ENCODE measurements around the gene SYTL2. TPM values are rescaled to one million over a fixed set of nuclear protein-coding genes. Genes with fewer than 3 reads are reported as not detected.
A peak's percentile ranks its signal among the peaks of the same experiment; 100 is the strongest.

Gene SYTL2
- total RNA-seq, 6 experiments from 2014 or later: 23.2 to 39.5 (median 27.4) TPM

- peaks cover 53% of the 10 kb centered on the region for H3K4me1 Mint-ChIP-seq (ENCODE audit: low read depth)
- H3K27ac Mint-ChIP-seq: peak overlapping the region; percentile 98
- no peaks in the 10 kb centered on the region for H3K27me3 Mint-ChIP-seq (ENCODE audit: insufficient read depth)
- no peak for TF ChIP-seq CTCF (IDR thresholded peaks at IDR 0.05)
- H3K9me3 Mint-ChIP-seq: no peaks in the 10 kb centered on the region
- peak overlapping the region; percentile 92 for H3K4me3 Mint-ChIP-seq
- DNase-seq: no peak
- peaks cover 7% of the 10 kb centered on the region; the same call in 1 of the 2 replicates for H3K36me3 Mint-ChIP-seq (ENCODE audit: low read depth)
Observed at GRCh38 chr11:85717429-85717828, 93.5 kb downstream of the SYTL2 start.

GRCh38 chr11:85712953-85713352 is 98.0 kb downstream of the SYTL2 start:
- Mint-ChIP-seq H3K9me3 (no peaks in the 10 kb centered on the region), H3K4me3 (no peak overlapping the region), H3K4me1 (ENCODE audit: low read depth) (peaks cover 35% of the 10 kb centered on the region), H3K27ac (no peak overlapping the region), H3K36me3 (ENCODE audit: low read depth) (peaks cover 12% of the 10 kb centered on the region; the same call in 1 of the 2 replicates), H3K27me3 (ENCODE audit: insufficient read depth) (0 out of 2 replicates have a peak, but pooled peaks cover 3% of the 10 kb centered on the region)
- no peak for TF ChIP-seq CTCF (IDR thresholded peaks at IDR 0.05)
- peak; percentile 19 for DNase-seq

- H3K27me3 Mint-ChIP-seq (ENCODE audit: insufficient read depth): 0 out of 2 replicates have a peak, but pooled peaks cover 3% of the 10 kb centered on the region
- H3K27ac Mint-ChIP-seq: 0 out of 2 replicates have a peak overlapping the region, but pooled peaks have one; percentile 7
- no peaks in the 10 kb centered on the region for H3K9me3 Mint-ChIP-seq
- H3K4me1 Mint-ChIP-seq (ENCODE audit: low read depth): peaks cover 25% of the 10 kb centered on the region
- H3K36me3 Mint-ChIP-seq (ENCODE audit: low read depth): peaks cover 18% of the 10 kb centered on the region
- H3K4me3 Mint-ChIP-seq: no peak overlapping the region
- no peak for DNase-seq
- no peak for TF ChIP-seq CTCF (IDR thresholded peaks at IDR 0.05)
Observed at GRCh38 chr11:85710917-85711316, 100.0 kb downstream of the SYTL2 start.

GRCh38 chr11:85709941-85710702 is 100.8 kb downstream of the SYTL2 start:
- no peak for TF ChIP-seq CTCF (IDR thresholded peaks at IDR 0.05)
- H3K27me3 Mint-ChIP-seq (ENCODE audit: insufficient read depth): 0 out of 2 replicates have a peak, but pooled peaks cover 3% of the 10 kb centered on the region
- no peaks in the 10 kb centered on the region for H3K9me3 Mint-ChIP-seq
- no peak overlapping the region for H3K27ac Mint-ChIP-seq
- no peak for DNase-seq
- H3K36me3 Mint-ChIP-seq (ENCODE audit: low read depth): peaks cover 18% of the 10 kb centered on the region
- peaks cover 32% of the 10 kb centered on the region for H3K4me1 Mint-ChIP-seq (ENCODE audit: low read depth)
- no peak overlapping the region for H3K4me3 Mint-ChIP-seq

GRCh38 chr11:85705800-85706199 is 105.1 kb downstream of the SYTL2 start:
- Mint-ChIP-seq H3K27me3 (ENCODE audit: insufficient read depth) (no peaks in the 10 kb centered on the region), H3K27ac (peak overlapping the region; percentile 64), H3K4me1 (ENCODE audit: low read depth) (peaks cover 24% of the 10 kb centered on the region), H3K4me3 (no peak overlapping the region), H3K36me3 (ENCODE audit: low read depth) (peaks cover 28% of the 10 kb centered on the region), H3K9me3 (no peaks in the 10 kb centered on the region)
- no peak for TF ChIP-seq CTCF (IDR thresholded peaks at IDR 0.05)
- peak; percentile 42 for DNase-seq
